ENCODE results near the gene HSPBP1. TPM values are rescaled to one million over a fixed set of nuclear protein-coding genes. Genes with fewer than 3 reads are reported as not detected.

HSPBP1 gene
- total RNA-seq, 1 donor from 2014 or later: 29.0 TPM

DNA sequence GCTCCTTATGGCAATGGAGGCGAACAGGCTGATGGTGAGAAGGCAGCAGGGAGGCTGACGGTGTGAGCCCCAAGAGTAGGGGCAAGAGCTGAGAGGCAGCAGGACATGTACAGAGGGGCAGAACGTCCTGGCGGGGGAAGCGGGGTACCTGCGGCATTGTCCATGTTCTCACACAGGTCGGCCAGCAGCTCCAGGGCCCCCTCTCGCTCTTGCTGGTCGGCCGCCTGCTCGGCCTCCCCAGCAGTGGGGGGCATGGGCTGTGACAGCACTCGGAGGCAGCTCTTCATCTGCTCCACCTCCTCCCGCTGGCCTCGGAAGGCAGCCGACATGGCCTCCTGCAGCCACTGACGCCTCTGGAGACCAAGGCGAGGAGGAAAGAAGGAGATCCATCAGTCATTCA, 2.4 kb downstream of the HSPBP1 start:
- Histone ChIP-seq H3K4me3 (no peak overlapping the region), H3K4me1 (peaks cover 17% of the 10 kb centered on the region), H3K27me3 (ENCODE audit: low read depth) (no peaks in the 10 kb centered on the region), H3K9me3 (replicated peaks) (no peaks in the 10 kb centered on the region), H3K27ac (replicated peaks) (no peak overlapping the region), H3K36me3 (peaks cover 42% of the 10 kb centered on the region)
- no peak for DNase-seq
- intact Hi-C loops (cut with micrococcal nuclease): no loop called here
- TF ChIP-seq, protein P1, sequence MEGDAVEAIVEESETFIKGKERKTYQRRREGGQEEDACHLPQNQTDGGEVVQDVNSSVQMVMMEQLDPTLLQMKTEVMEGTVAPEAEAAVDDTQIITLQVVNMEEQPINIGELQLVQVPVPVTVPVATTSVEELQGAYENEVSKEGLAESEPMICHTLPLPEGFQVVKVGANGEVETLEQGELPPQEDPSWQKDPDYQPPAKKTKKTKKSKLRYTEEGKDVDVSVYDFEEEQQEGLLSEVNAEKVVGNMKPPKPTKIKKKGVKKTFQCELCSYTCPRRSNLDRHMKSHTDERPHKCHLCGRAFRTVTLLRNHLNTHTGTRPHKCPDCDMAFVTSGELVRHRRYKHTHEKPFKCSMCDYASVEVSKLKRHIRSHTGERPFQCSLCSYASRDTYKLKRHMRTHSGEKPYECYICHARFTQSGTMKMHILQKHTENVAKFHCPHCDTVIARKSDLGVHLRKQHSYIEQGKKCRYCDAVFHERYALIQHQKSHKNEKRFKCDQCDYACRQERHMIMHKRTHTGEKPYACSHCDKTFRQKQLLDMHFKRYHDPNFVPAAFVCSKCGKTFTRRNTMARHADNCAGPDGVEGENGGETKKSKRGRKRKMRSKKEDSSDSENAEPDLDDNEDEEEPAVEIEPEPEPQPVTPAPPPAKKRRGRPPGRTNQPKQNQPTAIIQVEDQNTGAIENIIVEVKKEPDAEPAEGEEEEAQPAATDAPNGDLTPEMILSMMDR (IDR thresholded peaks at IDR 0.05; ENCODE audit: borderline replicate concordance): no peak

DNA sequence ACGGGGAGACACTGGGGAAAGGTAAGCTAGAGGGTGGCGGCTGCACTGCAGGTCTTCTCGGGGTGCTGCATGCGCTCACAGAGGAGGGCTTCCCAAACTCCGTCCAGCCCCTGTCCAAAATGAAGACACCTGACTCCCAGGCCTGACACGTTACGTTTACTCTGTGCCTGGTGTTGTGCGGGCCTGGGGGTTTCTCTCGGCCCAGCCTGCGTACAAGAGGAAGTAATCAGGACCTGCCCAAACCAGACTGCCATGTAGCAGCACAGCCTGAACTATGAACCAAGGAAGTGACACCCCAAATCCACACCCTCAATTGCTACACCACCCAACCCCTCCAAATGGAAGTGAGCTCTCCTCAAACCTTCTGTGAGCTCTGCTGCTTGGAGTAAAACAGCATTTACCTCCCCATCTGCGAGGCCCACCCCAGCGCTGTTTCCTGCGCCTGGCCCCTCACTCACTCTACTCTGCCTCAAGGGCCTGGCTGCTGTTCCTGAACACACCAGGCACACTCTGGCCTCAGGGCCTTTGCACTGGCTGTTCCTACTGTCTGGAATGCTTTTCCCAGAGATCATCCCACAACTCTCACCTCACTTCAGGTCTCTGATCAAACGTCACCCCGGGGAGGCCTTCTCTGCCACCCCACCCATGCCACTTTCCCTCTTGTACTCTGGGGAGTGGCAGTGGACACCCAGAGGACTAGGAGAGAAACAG, 3.0 kb downstream of the HSPBP1 start:
- H3K4me1 ChIP-seq: peaks cover 17% of the 10 kb centered on the region
- TF ChIP-seq, protein P1 (IDR thresholded peaks at IDR 0.05; ENCODE audit: borderline replicate concordance): no peak
- intact Hi-C loops (cut with micrococcal nuclease): no loop called here
- no peak for DNase-seq
- no peaks in the 10 kb centered on the region for H3K9me3 ChIP-seq (replicated peaks)
- H3K27me3 ChIP-seq (ENCODE audit: low read depth): no peaks in the 10 kb centered on the region
- H3K36me3 ChIP-seq: peaks cover 48% of the 10 kb centered on the region
- no peak overlapping the region for H3K4me3 ChIP-seq
- no peak overlapping the region for H3K27ac ChIP-seq (replicated peaks)

DNA sequence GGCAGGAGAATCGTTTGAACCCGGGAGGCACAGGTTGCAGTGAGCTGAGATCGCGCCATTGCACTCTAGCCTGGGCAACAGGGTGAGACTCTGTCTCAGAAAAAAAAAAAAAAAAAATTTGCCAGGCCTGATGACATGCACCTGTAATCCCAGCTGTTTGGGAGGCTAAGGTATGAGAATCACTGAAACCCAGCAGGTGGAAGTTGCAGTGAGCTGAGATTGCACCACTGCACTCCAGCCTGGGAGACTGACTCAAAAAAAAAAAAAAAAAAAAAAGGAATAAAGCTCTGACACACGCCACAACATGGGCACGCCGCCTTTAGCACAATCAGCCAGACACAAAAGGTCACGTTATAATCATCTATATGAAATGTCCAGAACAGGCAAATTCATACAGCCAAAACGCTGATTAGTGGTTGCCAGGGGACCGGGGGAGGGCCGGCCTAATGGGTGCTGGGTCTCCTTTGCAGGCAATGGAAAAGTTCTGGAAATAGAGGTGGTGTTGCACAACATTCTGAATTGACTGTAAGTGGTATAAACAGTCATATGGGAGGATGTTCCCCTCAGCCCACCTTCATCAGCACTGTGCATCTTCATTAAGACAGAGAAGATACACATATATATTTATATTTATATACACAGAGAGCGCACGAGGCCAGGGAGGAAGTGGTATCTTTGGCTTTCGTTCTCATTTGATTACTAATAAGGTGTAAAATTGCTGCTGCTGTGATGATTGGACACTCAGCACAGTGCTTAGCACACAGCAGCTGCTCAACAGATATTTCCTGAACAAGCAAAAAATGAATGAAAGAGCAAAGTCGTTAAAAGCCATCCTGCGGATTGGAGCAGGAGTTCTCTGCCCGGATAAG, 3.8 kb downstream of the HSPBP1 start:
- Histone ChIP-seq H3K4me1 (peaks cover 17% of the 10 kb centered on the region), H3K4me3 (no peak overlapping the region), H3K27me3 (ENCODE audit: low read depth) (no peaks in the 10 kb centered on the region), H3K36me3 (peaks cover 50% of the 10 kb centered on the region), H3K27ac (replicated peaks) (no peak overlapping the region), H3K9me3 (replicated peaks) (no peaks in the 10 kb centered on the region)
- TF ChIP-seq, protein P1 (IDR thresholded peaks at IDR 0.05; ENCODE audit: borderline replicate concordance): no peak
- intact Hi-C loops (cut with micrococcal nuclease): no loop called here
- no peak for DNase-seq

DNA sequence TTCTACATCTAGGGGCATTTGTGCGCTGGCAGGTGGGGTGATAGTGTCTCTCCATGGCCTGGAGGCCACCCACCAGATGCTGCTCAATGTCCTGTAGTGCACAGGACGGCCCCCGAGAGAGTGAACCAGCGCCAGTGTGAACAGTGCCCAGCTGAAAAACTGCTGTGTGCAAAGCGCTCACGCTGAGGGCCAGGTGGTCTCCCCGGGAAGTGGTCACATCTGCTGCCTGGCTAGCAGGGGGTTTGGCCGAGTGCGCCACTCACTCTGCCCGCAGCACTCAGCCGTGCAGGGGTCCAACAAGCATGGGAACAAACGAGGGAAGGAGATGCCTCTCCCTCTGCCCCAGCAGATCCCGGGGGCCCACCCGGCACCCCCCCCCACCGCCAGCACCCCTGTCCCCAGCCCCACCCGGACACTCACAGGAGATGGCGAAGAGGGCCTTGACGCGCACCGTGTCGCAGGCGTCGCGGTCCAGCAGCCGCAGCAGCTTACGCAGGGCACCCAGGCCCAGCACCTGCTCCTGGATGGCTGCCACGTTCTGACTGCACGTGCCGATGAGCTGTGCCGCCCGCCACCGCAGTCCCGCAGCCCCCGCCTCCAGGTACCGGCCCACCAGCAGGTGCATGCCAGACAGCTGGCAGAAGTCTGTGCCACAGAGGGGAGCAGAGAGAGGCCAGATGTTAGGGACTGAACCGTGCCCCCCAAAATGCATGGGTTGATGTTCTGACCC, 5.8 kb downstream of the HSPBP1 start:
- Histone ChIP-seq H3K4me1 (peaks cover 4% of the 10 kb centered on the region), H3K4me3 (no peak overlapping the region), H3K9me3 (replicated peaks) (no peaks in the 10 kb centered on the region), H3K36me3 (peaks cover 59% of the 10 kb centered on the region), H3K27me3 (ENCODE audit: low read depth) (no peaks in the 10 kb centered on the region), H3K27ac (replicated peaks) (no peak overlapping the region)
- TF ChIP-seq, protein P1 (IDR thresholded peaks at IDR 0.05; ENCODE audit: borderline replicate concordance): no peak
- intact Hi-C loops (cut with micrococcal nuclease): no loop called here
- DNase-seq: no peak

DNA sequence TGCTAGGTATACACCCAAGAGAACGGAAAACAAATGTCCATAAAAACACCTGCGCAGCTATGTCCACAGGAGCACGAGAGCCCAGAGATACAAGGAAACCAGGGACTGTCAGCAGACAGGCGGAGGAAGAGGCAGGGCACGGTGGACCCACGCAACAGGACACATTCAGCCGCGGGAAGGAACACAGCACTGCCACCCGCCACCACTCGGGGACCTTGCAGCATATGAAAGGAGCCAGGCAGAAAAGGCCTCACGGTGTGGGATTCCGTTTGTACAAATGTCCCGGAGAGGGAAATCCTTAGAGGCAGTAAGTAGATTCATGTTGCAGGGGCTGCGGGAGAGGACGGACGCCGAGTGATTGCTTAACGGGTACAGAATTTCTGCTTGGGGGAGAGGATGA, 7.8 kb downstream of the HSPBP1 start:
- no peak for DNase-seq
- H3K36me3 ChIP-seq: peaks cover 60% of the 10 kb centered on the region

More for the DNA sequence above, 7.8 kb downstream of the HSPBP1 start:
- intact Hi-C loops (cut with micrococcal nuclease): no loop called here
- Histone ChIP-seq H3K9me3 (replicated peaks) (no peaks in the 10 kb centered on the region), H3K27ac (replicated peaks) (no peak overlapping the region), H3K4me1 (no peaks in the 10 kb centered on the region), H3K4me3 (no peak overlapping the region), H3K27me3 (ENCODE audit: low read depth) (no peaks in the 10 kb centered on the region)
- TF ChIP-seq, protein P1 (IDR thresholded peaks at IDR 0.05; ENCODE audit: borderline replicate concordance): no peak
